ENCODE measurements around the gene AHNAK. TPM values are rescaled to one million over a fixed set of nuclear protein-coding genes. Genes with fewer than 3 reads are reported as not detected.

AHNAK gene
- total and polyA plus RNA-seq, 2 donors (not counting 3 experiments of a cell fraction or from before 2014, with no cell fraction given) = 35.2 to 436 TPM

GRCh38 chr11:62491571-62492329, 54.9 kb downstream of the AHNAK start:
- no peak overlapping the region for H3K4me3 ChIP-seq (replicated peaks in 1 of 3; ENCODE audit: insufficient read depth in 1 of 3, low read depth in 1 of 3, low read length in 3 of 3)
- H3K36me3 ChIP-seq (ENCODE audit: control insufficient read depth in 2 of 2, extremely low read depth in 1 of 2, insufficient read depth in 2 of 2, low read length in 2 of 2) = no peaks in the 10 kb centered on the region
- no peak overlapping the region for H3K4me2 ChIP-seq (ENCODE audit: insufficient read depth, low read length)
- CTCF ChIA-PET = no interaction called here
- no peaks in the 10 kb centered on the region for H3K79me2 ChIP-seq (ENCODE audit: control insufficient read depth, insufficient read depth, low read length)
- H3K9ac ChIP-seq (replicated peaks; ENCODE audit: extremely low read depth, insufficient read depth, low read length) = no peak overlapping the region
- FAIRE-seq = no peak
- POLR2A ChIA-PET = no interaction called here
- no peak overlapping the region for H3K27ac ChIP-seq (ENCODE audit: insufficient read depth, low read depth, low read length)
- no peak for DNase-seq (ENCODE audit: low read depth, low spot score)
- dilution Hi-C loops (cut with MboI; ENCODE audit: extremely low pct_ligation_motif_present, low sequenced_read_pairs) = no loop called here
- no peaks in the 10 kb centered on the region for H3K4me1 ChIP-seq (ENCODE audit: control insufficient read depth, extremely low read depth, insufficient read depth, low read length)
- no peak overlapping the region for H2AFZ ChIP-seq (ENCODE audit: low read depth, low read length)
- TF ChIP-seq JUN (IDR thresholded peaks at IDR 0.05; ENCODE audit: borderline replicate concordance, insufficient read depth, insufficient read length, low read depth) (no peak), EZH2 (IDR thresholded peaks at IDR 0.05; ENCODE audit: borderline replicate concordance, low read depth, low read length, severe bottlenecking) (no peak), POLR2A (IDR thresholded peaks at IDR 0.05; ENCODE audit: low read depth, low read length) (no peak), MYC (IDR thresholded peaks at IDR 0.05; ENCODE audit: low read depth, low read length) (no peak), GATA2 (IDR thresholded peaks at IDR 0.05; ENCODE audit: insufficient read depth, insufficient read length, low read depth, low read length) (no peak), MAX (IDR thresholded peaks at IDR 0.05; ENCODE audit: insufficient read depth, insufficient read length) (no peak), FOS (IDR thresholded peaks at IDR 0.05; ENCODE audit: borderline replicate concordance, insufficient read depth, low read length) (no peak), POLR2AphosphoS5 (IDR thresholded peaks at IDR 0.05; ENCODE audit: insufficient read depth, low read depth, low read length) (no peak)
- TF ChIP-seq, protein P1, sequence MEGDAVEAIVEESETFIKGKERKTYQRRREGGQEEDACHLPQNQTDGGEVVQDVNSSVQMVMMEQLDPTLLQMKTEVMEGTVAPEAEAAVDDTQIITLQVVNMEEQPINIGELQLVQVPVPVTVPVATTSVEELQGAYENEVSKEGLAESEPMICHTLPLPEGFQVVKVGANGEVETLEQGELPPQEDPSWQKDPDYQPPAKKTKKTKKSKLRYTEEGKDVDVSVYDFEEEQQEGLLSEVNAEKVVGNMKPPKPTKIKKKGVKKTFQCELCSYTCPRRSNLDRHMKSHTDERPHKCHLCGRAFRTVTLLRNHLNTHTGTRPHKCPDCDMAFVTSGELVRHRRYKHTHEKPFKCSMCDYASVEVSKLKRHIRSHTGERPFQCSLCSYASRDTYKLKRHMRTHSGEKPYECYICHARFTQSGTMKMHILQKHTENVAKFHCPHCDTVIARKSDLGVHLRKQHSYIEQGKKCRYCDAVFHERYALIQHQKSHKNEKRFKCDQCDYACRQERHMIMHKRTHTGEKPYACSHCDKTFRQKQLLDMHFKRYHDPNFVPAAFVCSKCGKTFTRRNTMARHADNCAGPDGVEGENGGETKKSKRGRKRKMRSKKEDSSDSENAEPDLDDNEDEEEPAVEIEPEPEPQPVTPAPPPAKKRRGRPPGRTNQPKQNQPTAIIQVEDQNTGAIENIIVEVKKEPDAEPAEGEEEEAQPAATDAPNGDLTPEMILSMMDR (IDR thresholded peaks at IDR 0.05; ENCODE audit: extremely low read depth in 1 of 2, insufficient read depth in 1 of 2, low read depth in 1 of 2, low read length in 2 of 2) = no peak
- no peaks in the 10 kb centered on the region for H3K9me3 ChIP-seq (replicated peaks; ENCODE audit: control insufficient read depth, insufficient read depth, low read length)
- no TSS peak for BruUV-seq (replicated peaks)
- H3K9me1 ChIP-seq (replicated peaks; ENCODE audit: control insufficient read depth, extremely low read depth, insufficient read depth, low read length) = no peaks in the 10 kb centered on the region
- no peaks in the 10 kb centered on the region for H4K20me1 ChIP-seq (replicated peaks; ENCODE audit: control insufficient read depth, extremely low read depth, insufficient read depth, low read length)
- H3K27me3 ChIP-seq (ENCODE audit: control insufficient read depth in 2 of 2, insufficient read depth in 2 of 2, low read length in 2 of 2) = no peaks in the 10 kb centered on the region
- intact Hi-C loops (cut with micrococcal nuclease) = no loop called here
